Endothelial cell of umbilical vein (primary cell): ENCODE results near the gene SMR3B. TPM values are rescaled to one million over a fixed set of nuclear protein-coding genes. Genes with fewer than 3 reads are reported as not detected.

ENCODE experiments used
- Bru-seq: library from RNA; stranded (reverse); fragments of 400-500 nt; gene quantifications from one replicate; lab custom pipeline; 2021; lab: Mats Ljungman, UMichigan
- BruChase-seq, 2 experiments: library from RNA; stranded (reverse); fragments of 400-500 nt; gene quantifications; one replicate each; lab custom pipeline; 2021; lab: Mats Ljungman, UMichigan
- BruUV-seq: library from RNA; stranded (reverse); fragments of 400-500 nt; replicated peaks from 2 replicates; lab custom pipeline; 2021; lab: Mats Ljungman, UMichigan
- CTCF ChIA-PET: fragments of 300-600, 350-600 bp; sonication (Branson Sonifier 250); formaldehyde crosslinking; loops from one replicate; lab custom pipeline; 2021; ENCODE audit warnings: antibody characterized with exemption, inconsistent platforms; lab: Charles Lee
- POLR2A ChIA-PET: fragments of 300-600, 350-600 bp; sonication (Branson Sonifier 250); formaldehyde crosslinking; loops from one replicate; lab custom pipeline; 2021; ENCODE audit warnings: antibody characterized with exemption, inconsistent platforms; lab: Charles Lee
- DNase-seq: peaks from one replicate; pipeline ENCODE4 v3.0.0-alpha.2; 2011; ENCODE audit warnings: low read depth, low spot score
- FAIRE-seq: peaks from 2 replicates; lab custom pipeline; 2011; peaks lifted over from hg19 to GRCh38; lab: Jason Lieb, UNC
- H2AFZ ChIP-seq: 2 replicates; pipeline ENCODE4 v1.6.0; 2012; ENCODE audit warnings: low read depth, low read length, control low read depth, inconsistent platforms
- H3K27ac ChIP-seq: 2 replicates; pipeline ENCODE4 v1.5.1; 2011; ENCODE audit warnings: low read depth, mild to moderate bottlenecking, control low read depth, low read length, moderate library complexity; ENCODE audit not compliant: insufficient read depth
- H3K27me3 ChIP-seq, 2 experiments: 2 replicates each; pipeline versions ENCODE4 v1.6.0 to v1.6.1; 2011; ENCODE audit warnings: low read length in 2 of 2, mixed read lengths in 1 of 2; ENCODE audit not compliant: control insufficient read depth in 2 of 2, insufficient read depth in 2 of 2
- H3K36me3 ChIP-seq, 2 experiments: 2 replicates in 1 of 2; 3 replicates in 1 of 2; pipeline ENCODE4 v1.5.1; 2011; ENCODE audit warnings: low read length in 2 of 2, mild to moderate bottlenecking in 1 of 2, moderate library complexity in 1 of 2; ENCODE audit not compliant: control insufficient read depth in 2 of 2, insufficient read depth in 2 of 2; ENCODE audit errors: extremely low read depth in 1 of 2
- H3K4me1 ChIP-seq: 3 replicates; pipeline ENCODE4 v1.5.1; 2011; ENCODE audit warnings: mild to moderate bottlenecking, low read length; ENCODE audit not compliant: control insufficient read depth, insufficient read depth; ENCODE audit errors: extremely low read depth
- H3K4me2 ChIP-seq: 2 replicates; pipeline ENCODE4 v1.6.1; 2011; ENCODE audit warnings: low read length, control low read depth, mixed read lengths; ENCODE audit not compliant: insufficient read depth
- H3K4me3 ChIP-seq, 3 experiments: fragments of 200-600 bp in 1 of 3; sonication (generic), shearing (Covaris generic) in 1 of 3; replicated peaks in 1 of 3; 2 replicates each; pipeline ENCODE4 v1.5.1; 2011 to 2016; ENCODE audit warnings: control low read depth in 3 of 3, low read length in 3 of 3, mild to moderate bottlenecking in 2 of 3, inconsistent platforms in 1 of 3, low read depth in 1 of 3, moderate library complexity in 1 of 3; ENCODE audit not compliant: insufficient read depth in 1 of 3
- H3K79me2 ChIP-seq: 2 replicates; pipeline ENCODE4 v1.6.0; 2012; ENCODE audit warnings: low read length, inconsistent platforms; ENCODE audit not compliant: control insufficient read depth, insufficient read depth
- H3K9ac ChIP-seq: replicated peaks from 2 replicates; pipeline ENCODE3; 2011; ENCODE audit warnings: low read length, control low read depth; ENCODE audit not compliant: insufficient read depth; ENCODE audit errors: extremely low read depth
- H3K9me1 ChIP-seq: replicated peaks from 3 replicates; pipeline ENCODE4 v1.6.0; 2011; ENCODE audit warnings: mild to moderate bottlenecking, low read length; ENCODE audit not compliant: control insufficient read depth, insufficient read depth; ENCODE audit errors: extremely low read depth
- H3K9me3 ChIP-seq: replicated peaks from 2 replicates; pipeline ENCODE4 v1.5.1; 2012; ENCODE audit warnings: low read length, inconsistent platforms; ENCODE audit not compliant: control insufficient read depth, insufficient read depth
- H4K20me1 ChIP-seq: replicated peaks from 2 replicates; pipeline ENCODE3; 2011; ENCODE audit warnings: mild to moderate bottlenecking, low read length; ENCODE audit not compliant: control insufficient read depth, insufficient read depth; ENCODE audit errors: extremely low read depth
- EZH2 ChIP-seq: IDR thresholded peaks from 2 replicates; pipeline ENCODE4 v1.6.1; 2012; ENCODE audit warnings: borderline replicate concordance, low read depth, mild to moderate bottlenecking, moderate library complexity, low read length, inconsistent platforms; ENCODE audit not compliant: severe bottlenecking
- FOS ChIP-seq: IDR thresholded peaks from 2 replicates; pipeline ENCODE4 v1.6.1; 2011; ENCODE audit warnings: mild to moderate bottlenecking, low read length, moderate library complexity, borderline replicate concordance; ENCODE audit not compliant: insufficient read depth
- JUN ChIP-seq: IDR thresholded peaks from 2 replicates; pipeline ENCODE4 v1.6.1; 2011; ENCODE audit warnings: borderline replicate concordance, low read depth; ENCODE audit not compliant: insufficient read length, insufficient read depth
- MYC ChIP-seq: IDR thresholded peaks from one replicate; pipeline ENCODE4 v1.6.1; 2011; ENCODE audit warnings: mild to moderate bottlenecking, low read depth, low read length
- POLR2A ChIP-seq: IDR thresholded peaks from 2 replicates; pipeline ENCODE4 v1.6.1; 2012; ENCODE audit warnings: low read depth, mild to moderate bottlenecking, control low read depth, low read length
- dilution Hi-C: fragments of 300-500 bp; cut with MboI; formaldehyde crosslinking; loops from one replicate; pipeline ENCODE4 v1.15.0; 2019; ENCODE audit warnings: low sequenced_read_pairs; ENCODE audit not compliant: extremely low pct_ligation_motif_present
- intact Hi-C: fragments of 100-400 bp; cut with micrococcal nuclease; formaldehyde crosslinking; loops from one replicate; pipeline ENCODE4 v1.10.0; 2022
- long read RNA-seq: library from polyadenylated mRNA; stranded (forward); transcript quantifications from one replicate; pipeline ENCODE4 v2.0.0, GENCODE V29; 2021
- polyA minus RNA-seq, 3 experiments: library from RNA; depleted of rRNA, polyadenylated mRNA; stranded (reverse); fragments of >200 nt; gene quantifications; 1 replicate in 1 of 3; 2 replicates in 2 of 3; pipeline ENCODE4 v1.2.3, GENCODE V29; 2011
- polyA plus RNA-seq, 4 experiments: library from polyadenylated mRNA; depleted of rRNA in 3 of 4; stranded (reverse) in 3 of 4; unstranded in 1 of 4; fragments of >200 nt; gene quantifications; 2 replicates each; pipeline versions ENCODE4 v1.2.1 to v1.2.3, GENCODE V29; 2011 to 2012; ENCODE audit warnings: missing spikeins in 1 of 4
- total RNA-seq: library from RNA; stranded (reverse); gene quantifications from 2 replicates; pipeline ENCODE4 v1.2.3, GENCODE V29; 2021
- TF ChIP-seq, protein P1 (sequence below): IDR thresholded peaks from 2 replicates; pipeline ENCODE4 v1.6.1; 2011; ENCODE audit not compliant: insufficient read depth, insufficient read length
- TF ChIP-seq, protein P2 (sequence below), 2 donors: IDR thresholded peaks; 1 replicate in 1 of 2; 2 replicates in 1 of 2; pipeline ENCODE4 v1.5.1; 2011; ENCODE audit warnings: low read length in 2 of 2, mild to moderate bottlenecking in 2 of 2, moderate library complexity in 2 of 2, control low read depth in 1 of 2, inconsistent platforms in 1 of 2, low read depth in 1 of 2; ENCODE audit not compliant: insufficient read depth in 1 of 2; ENCODE audit errors: extremely low read depth in 1 of 2

SMR3B gene
- not detected in 2 replicates for total RNA-seq
- not detected in 2 replicates for polyA plus RNA-seq
- polyA plus RNA-seq (2011; cell fraction: cytosol; rRNA removed), result not detected in 2 replicates
- polyA plus RNA-seq (2011; cell fraction: nucleus; rRNA removed), result not detected in 2 replicates
- polyA plus RNA-seq (2012), result not detected in 2 replicates
- polyA minus RNA-seq, result not detected in 2 replicates
- polyA minus RNA-seq (2011; cell fraction: cytosol; rRNA and poly(A)+ RNA removed), result not detected
- not detected in 2 replicates for polyA minus RNA-seq (2011; cell fraction: nucleus; rRNA and poly(A)+ RNA removed)
- not detected for Bru-seq, nascent RNA
- not detected for BruChase-seq, experiment 1, labeled RNA remaining after a 6-hour chase
- BruChase-seq, experiment 2, labeled RNA remaining after a 2-hour chase, result not detected
- long read RNA-seq, result 0 reads

DNA sequence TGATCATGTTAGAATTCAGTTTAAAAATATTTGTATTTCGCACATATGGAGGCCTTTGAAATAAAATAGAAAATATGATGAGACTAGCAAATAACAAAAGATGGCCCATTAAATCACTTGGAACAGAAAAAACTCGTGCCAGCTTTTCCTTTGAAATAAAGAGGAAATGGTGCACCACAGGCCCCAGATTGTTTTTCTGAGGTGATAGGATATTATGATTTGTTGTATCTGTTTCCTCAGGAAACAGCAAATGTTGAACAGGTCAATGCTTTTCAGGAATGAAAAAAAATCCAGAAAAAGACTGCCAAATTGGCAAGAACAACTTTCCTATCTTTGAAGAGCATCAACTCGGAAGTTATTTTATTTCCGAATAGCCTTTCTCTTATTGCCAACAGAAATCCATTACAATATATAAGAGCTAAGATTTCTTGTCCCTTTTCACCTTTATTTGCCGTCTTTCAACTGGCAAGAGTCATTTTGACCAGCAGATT lies at the start of gene SMR3B:
SMR3B (plus strand) TSS at position 441 of the 491 bp plus-strand sequence. CDS start 1,380 bp downstream, outside the sequence.
- H3K79me2 ChIP-seq, result no peaks in the 10 kb centered on the region
- intact Hi-C loops (no loop called here), dilution Hi-C loops (no loop called here)
- ChIA-PET CTCF (no interaction called here), POLR2A (no interaction called here)
- TF ChIP-seq, protein P1, sequence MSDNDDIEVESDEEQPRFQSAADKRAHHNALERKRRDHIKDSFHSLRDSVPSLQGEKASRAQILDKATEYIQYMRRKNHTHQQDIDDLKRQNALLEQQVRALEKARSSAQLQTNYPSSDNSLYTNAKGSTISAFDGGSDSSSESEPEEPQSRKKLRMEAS, result no peak
- TF ChIP-seq MYC (no peak), JUN (no peak), POLR2A (no peak), EZH2 (no peak), FOS (no peak)
- TF ChIP-seq, protein P2, sequence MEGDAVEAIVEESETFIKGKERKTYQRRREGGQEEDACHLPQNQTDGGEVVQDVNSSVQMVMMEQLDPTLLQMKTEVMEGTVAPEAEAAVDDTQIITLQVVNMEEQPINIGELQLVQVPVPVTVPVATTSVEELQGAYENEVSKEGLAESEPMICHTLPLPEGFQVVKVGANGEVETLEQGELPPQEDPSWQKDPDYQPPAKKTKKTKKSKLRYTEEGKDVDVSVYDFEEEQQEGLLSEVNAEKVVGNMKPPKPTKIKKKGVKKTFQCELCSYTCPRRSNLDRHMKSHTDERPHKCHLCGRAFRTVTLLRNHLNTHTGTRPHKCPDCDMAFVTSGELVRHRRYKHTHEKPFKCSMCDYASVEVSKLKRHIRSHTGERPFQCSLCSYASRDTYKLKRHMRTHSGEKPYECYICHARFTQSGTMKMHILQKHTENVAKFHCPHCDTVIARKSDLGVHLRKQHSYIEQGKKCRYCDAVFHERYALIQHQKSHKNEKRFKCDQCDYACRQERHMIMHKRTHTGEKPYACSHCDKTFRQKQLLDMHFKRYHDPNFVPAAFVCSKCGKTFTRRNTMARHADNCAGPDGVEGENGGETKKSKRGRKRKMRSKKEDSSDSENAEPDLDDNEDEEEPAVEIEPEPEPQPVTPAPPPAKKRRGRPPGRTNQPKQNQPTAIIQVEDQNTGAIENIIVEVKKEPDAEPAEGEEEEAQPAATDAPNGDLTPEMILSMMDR (IDR thresholded peaks at IDR 0.05; ENCODE audit: extremely low read depth in 1 of 2, insufficient read depth in 1 of 2, low read depth in 1 of 2, low read length in 2 of 2), result no peak
- no peak within 1 kb of the TSS for H3K9ac ChIP-seq
- no TSS peak for BruUV-seq
- no peak within 1 kb of the TSS for H3K27ac ChIP-seq
- H3K9me1 ChIP-seq, result no peaks in the 10 kb centered on the region
- no peak within 1 kb of the TSS for H2AFZ ChIP-seq
- H3K4me3 ChIP-seq, result no peak within 1 kb of the TSS
- H3K27me3 ChIP-seq, result no peaks in the 10 kb centered on the region
- no peaks in the 10 kb centered on the region for H3K4me1 ChIP-seq
- no peaks in the 10 kb centered on the region for H3K36me3 ChIP-seq
- no peaks in the 10 kb centered on the region for H4K20me1 ChIP-seq
- no peaks in the 10 kb centered on the region for H3K9me3 ChIP-seq
- FAIRE-seq (no peak), DNase-seq (peak; percentile 12)
- H3K4me2 ChIP-seq, result no peak within 1 kb of the TSS
